GM23248 (cell line): ENCODE measurements around the gene AKR1B15.

Experiments used
- EZH2 ChIP-seq: fragments of 200-600 bp; sonication (generic); IDR thresholded peaks from 2 replicates; pipeline ENCODE4 v1.6.1; 2018; ENCODE audit warnings: antibody characterized with exemption, mild to moderate bottlenecking; ENCODE audit not compliant: insufficient read depth, poor library complexity, severe bottlenecking
- EZH2phosphoT487 ChIP-seq: fragments of 200-600 bp; sonication (generic); IDR thresholded peaks from 2 replicates; pipeline ENCODE4 v1.6.1; 2018; ENCODE audit warnings: antibody characterized with exemption, moderate library complexity, mild to moderate bottlenecking, low read depth; ENCODE audit not compliant: insufficient read depth

DNA sequence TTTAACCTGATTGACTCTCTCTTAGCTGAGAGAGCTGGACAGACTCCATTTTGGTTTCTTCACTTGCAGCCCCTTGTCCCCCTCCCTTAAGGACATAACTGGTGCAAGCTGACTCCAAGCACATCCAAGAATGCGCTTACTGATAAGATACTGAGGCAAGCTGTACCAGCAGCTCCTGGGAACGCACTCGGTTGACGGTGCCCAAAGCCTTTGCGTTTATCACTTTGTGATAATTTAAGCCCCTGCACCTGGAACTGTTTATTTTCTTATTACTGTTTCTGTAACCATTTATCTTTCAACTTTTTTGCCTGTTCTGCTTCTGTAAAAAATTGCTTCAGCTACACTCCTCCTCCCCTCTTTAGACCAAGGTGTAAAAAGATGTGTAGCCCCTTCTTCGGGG lies 8.5 kb downstream of the AKR1B15 start:
- TF ChIP-seq EZH2 (no peak), EZH2phosphoT487 (no peak)
